Prostate gland (tissue), 2 donors: ENCODE measurements around the gene GBA3.

Experiments used
- POLR2A ChIP-seq: fragments of 450-650 bp; IDR thresholded peaks from one replicate; pipeline ENCODE4 v1.6.1; 2016; ENCODE audit warnings: antibody characterized with exemption, mild to moderate bottlenecking
- TF ChIP-seq, protein P1 (sequence below), 4 experiments: fragments of 200-600 bp in 2 of 4; fragments of 450-650 bp in 2 of 4; sonication (generic) in 2 of 4; IDR thresholded peaks; 1 replicate in 3 of 4; 2 replicates in 1 of 4; pipeline ENCODE4 v1.5.1; 2016 to 2019; ENCODE audit warnings: antibody characterized with exemption in 4 of 4, mild to moderate bottlenecking in 2 of 4, moderate library complexity in 2 of 4

DNA sequence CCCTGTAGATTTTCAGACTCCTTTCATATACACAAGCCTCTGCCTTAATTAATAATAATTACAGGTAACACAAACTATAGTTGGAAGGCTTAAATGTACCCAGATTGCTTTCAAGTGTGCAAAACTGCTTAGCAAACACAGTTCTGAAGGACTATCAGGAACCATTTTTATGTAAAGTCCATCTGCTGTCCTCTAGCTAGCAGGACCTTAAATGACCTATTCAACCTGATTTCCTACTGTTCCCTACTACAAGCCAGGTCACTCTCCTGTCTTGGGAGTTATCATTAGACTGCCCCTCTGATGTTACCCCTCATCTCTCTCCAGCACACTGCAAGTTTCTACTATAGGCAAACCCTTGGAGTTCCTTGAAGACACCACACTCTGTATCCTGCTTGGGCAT, 157.3 kb downstream of the GBA3 start:
- TF ChIP-seq, protein P1, sequence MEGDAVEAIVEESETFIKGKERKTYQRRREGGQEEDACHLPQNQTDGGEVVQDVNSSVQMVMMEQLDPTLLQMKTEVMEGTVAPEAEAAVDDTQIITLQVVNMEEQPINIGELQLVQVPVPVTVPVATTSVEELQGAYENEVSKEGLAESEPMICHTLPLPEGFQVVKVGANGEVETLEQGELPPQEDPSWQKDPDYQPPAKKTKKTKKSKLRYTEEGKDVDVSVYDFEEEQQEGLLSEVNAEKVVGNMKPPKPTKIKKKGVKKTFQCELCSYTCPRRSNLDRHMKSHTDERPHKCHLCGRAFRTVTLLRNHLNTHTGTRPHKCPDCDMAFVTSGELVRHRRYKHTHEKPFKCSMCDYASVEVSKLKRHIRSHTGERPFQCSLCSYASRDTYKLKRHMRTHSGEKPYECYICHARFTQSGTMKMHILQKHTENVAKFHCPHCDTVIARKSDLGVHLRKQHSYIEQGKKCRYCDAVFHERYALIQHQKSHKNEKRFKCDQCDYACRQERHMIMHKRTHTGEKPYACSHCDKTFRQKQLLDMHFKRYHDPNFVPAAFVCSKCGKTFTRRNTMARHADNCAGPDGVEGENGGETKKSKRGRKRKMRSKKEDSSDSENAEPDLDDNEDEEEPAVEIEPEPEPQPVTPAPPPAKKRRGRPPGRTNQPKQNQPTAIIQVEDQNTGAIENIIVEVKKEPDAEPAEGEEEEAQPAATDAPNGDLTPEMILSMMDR (IDR thresholded peaks at IDR 0.05) = no peak
- TF ChIP-seq POLR2A = no peak
